ENCODE results near the gene PGR.

The PGR gene

GRCh38 chr11:101083335-101083734 lies 46.3 kb downstream of the PGR start:
- in situ Hi-C loops (cut with MboI; ENCODE audit: low sequenced_read_pairs): no loop called here

GRCh38 chr11:101082813-101083212 lies 46.8 kb downstream of the PGR start:
- in situ Hi-C loops (cut with MboI; ENCODE audit: low sequenced_read_pairs): no loop called here

GRCh38 chr11:101063706-101064105 lies 65.9 kb downstream of the PGR start:
- in situ Hi-C loops (cut with MboI; ENCODE audit: low sequenced_read_pairs): no loop called here

- in situ Hi-C loops (cut with MboI; ENCODE audit: low sequenced_read_pairs): no loop called here
These were observed 68.0 kb downstream of the PGR start for GRCh38 chr11:101061606-101062005.

- in situ Hi-C loops (cut with MboI; ENCODE audit: low sequenced_read_pairs): no loop called here
These were observed 70.3 kb downstream of the PGR start for GRCh38 chr11:101059331-101059730.

GRCh38 chr11:101053492-101053891 lies 76.1 kb downstream of the PGR start:
- in situ Hi-C loops (cut with MboI; ENCODE audit: low sequenced_read_pairs): no loop called here

GRCh38 chr11:101051677-101052076 lies 77.9 kb downstream of the PGR start:
- in situ Hi-C loops (cut with MboI; ENCODE audit: low sequenced_read_pairs): no loop called here

- in situ Hi-C loops (cut with MboI; ENCODE audit: low sequenced_read_pairs): no loop called here
These were observed 79.8 kb downstream of the PGR start for GRCh38 chr11:101049813-101050212.

- in situ Hi-C loops (cut with MboI; ENCODE audit: low sequenced_read_pairs): no loop called here
These were observed 80.5 kb downstream of the PGR start for GRCh38 chr11:101049123-101049522.

GRCh38 chr11:101048479-101048878 lies 81.1 kb downstream of the PGR start:
- in situ Hi-C loops (cut with MboI; ENCODE audit: low sequenced_read_pairs): no loop called here

- in situ Hi-C loops (cut with MboI; ENCODE audit: low sequenced_read_pairs): no loop called here
These were observed 82.7 kb downstream of the PGR start for GRCh38 chr11:101046947-101047346.

GRCh38 chr11:101045415-101045814 lies 84.2 kb downstream of the PGR start:
- in situ Hi-C loops (cut with MboI; ENCODE audit: low sequenced_read_pairs): no loop called here

GRCh38 chr11:101043940-101044339 lies 85.7 kb downstream of the PGR start:
- in situ Hi-C loops (cut with MboI; ENCODE audit: low sequenced_read_pairs): no loop called here

- in situ Hi-C loops (cut with MboI; ENCODE audit: low sequenced_read_pairs): no loop called here
These were observed 93.7 kb downstream of the PGR start for GRCh38 chr11:101035872-101036271.

- in situ Hi-C loops (cut with MboI; ENCODE audit: low sequenced_read_pairs): no loop called here
These were observed 95.5 kb downstream of the PGR start for GRCh38 chr11:101034076-101034475.

- in situ Hi-C loops (cut with MboI; ENCODE audit: low sequenced_read_pairs): no loop called here
These were observed 96.6 kb downstream of the PGR start for GRCh38 chr11:101032991-101033390.

- in situ Hi-C loops (cut with MboI; ENCODE audit: low sequenced_read_pairs): no loop called here
These were observed 97.9 kb downstream of the PGR start for GRCh38 chr11:101031713-101032112.

GRCh38 chr11:101030692-101031091 lies 98.9 kb downstream of the PGR start:
- in situ Hi-C loops (cut with MboI; ENCODE audit: low sequenced_read_pairs): no loop called here

- in situ Hi-C loops (cut with MboI; ENCODE audit: low sequenced_read_pairs): no loop called here
These were observed 99.6 kb downstream of the PGR start for GRCh38 chr11:101030015-101030414.

GRCh38 chr11:101028644-101029043 lies 101.0 kb downstream of the PGR start:
- in situ Hi-C loops (cut with MboI; ENCODE audit: low sequenced_read_pairs): no loop called here

GRCh38 chr11:101022256-101022655 lies 107.4 kb downstream of the PGR start:
- in situ Hi-C loops (cut with MboI; ENCODE audit: low sequenced_read_pairs): no loop called here

- in situ Hi-C loops (cut with MboI; ENCODE audit: low sequenced_read_pairs): no loop called here
These were observed 109.7 kb downstream of the PGR start for GRCh38 chr11:101019870-101020269.

GRCh38 chr11:101014600-101015285 lies 114.9 kb downstream of the PGR start:
- in situ Hi-C loops (cut with MboI; ENCODE audit: low sequenced_read_pairs): no loop called here

Data from HL-60/S4 (cell line).